ENCODE results near the gene SOCS2. TPM values are rescaled to one million over a fixed set of nuclear protein-coding genes. Genes with fewer than 3 reads are reported as not detected.

Gene SOCS2
- total RNA-seq, 4 donors from 2014 or later, result 45.5 to 213 (median 79.4) TPM

- no peaks in the 10 kb centered on the region for H3K9me3 ChIP-seq
- TF ChIP-seq CTCF (IDR thresholded peaks at IDR 0.05), result no peak
- no peak for TF ChIP-seq EP300 (IDR thresholded peaks at IDR 0.05; ENCODE audit: low read depth)
- no peak for TF ChIP-seq POLR2A (IDR thresholded peaks at IDR 0.05)
- no peak for TF ChIP-seq POLR2AphosphoS5 (IDR thresholded peaks at IDR 0.05)
- H3K36me3 ChIP-seq, result no peaks in the 10 kb centered on the region
- no peak overlapping the region for H3K27ac ChIP-seq
- H3K4me1 ChIP-seq, result no peaks in the 10 kb centered on the region
- in situ Hi-C loops (cut with MboI; ENCODE audit: low pct_ligation_motif_present in 1 of 4, low pct_unique_long_range_greater_than_20kb in 1 of 4, low sequenced_read_pairs in 3 of 4) (loop anchor here in 1 of 4 donors (10.0 kb wide), 1 partner anchor 162 kb away; no protein-coding TSS in a partner anchor), intact Hi-C loops (cut with DNase I; ENCODE audit: low total_unique reads) (no loop called here)
- 83 to 97% methylated on average over 2 to 8 of the region's 8 CpGs for WGBS, 2 donors (ENCODE audit: low coverage in 1 of 2)
- no peaks in the 10 kb centered on the region for H3K27me3 ChIP-seq
- DNase-seq, result no peak
- no peak overlapping the region for H3K4me3 ChIP-seq
Observed at GRCh38 chr12:93582351-93582750, 9.9 kb downstream of the SOCS2 start.

- intact Hi-C loops (cut with DNase I; ENCODE audit: low total_unique reads) (no loop called here), in situ Hi-C loops (cut with MboI; ENCODE audit: low pct_ligation_motif_present in 1 of 4, low pct_unique_long_range_greater_than_20kb in 1 of 4, low sequenced_read_pairs in 3 of 4) (loop anchor here in 1 of 4 donors (10.0 kb wide), 1 partner anchor 161 kb away; no protein-coding TSS in a partner anchor)
- TF ChIP-seq EP300 (IDR thresholded peaks at IDR 0.05; ENCODE audit: low read depth) (no peak), POLR2A (IDR thresholded peaks at IDR 0.05) (no peak)
- Histone ChIP-seq H3K4me3 (no peak overlapping the region), H3K27ac (no peak overlapping the region), H3K36me3 (no peaks in the 10 kb centered on the region), H3K27me3 (no peaks in the 10 kb centered on the region), H3K9me3 (no peaks in the 10 kb centered on the region), H3K4me1 (no peaks in the 10 kb centered on the region)
- WGBS, 2 donors (ENCODE audit: low coverage in 1 of 2), result 90 to 94% methylated on average over 2 to 5 of the region's 5 CpGs
- no peak for DNase-seq
Observed at GRCh38 chr12:93583627-93584392, 11.3 kb downstream of the SOCS2 start.

GRCh38 chr12:93585247-93585646 is 12.8 kb downstream of the SOCS2 start:
- Histone ChIP-seq H3K4me3 (no peak overlapping the region), H3K27ac (no peak overlapping the region), H3K9me3 (no peaks in the 10 kb centered on the region), H3K4me1 (no peaks in the 10 kb centered on the region), H3K27me3 (no peaks in the 10 kb centered on the region), H3K36me3 (no peaks in the 10 kb centered on the region)
- WGBS, 2 donors (ENCODE audit: low coverage in 1 of 2), result 83 to 85% methylated on average over 2 of the region's 2 CpGs
- intact Hi-C loops (cut with DNase I; ENCODE audit: low total_unique reads), result no loop called here
- DNase-seq, result no peak
- no peak for TF ChIP-seq CTCF (IDR thresholded peaks at IDR 0.05)
- TF ChIP-seq EP300 (IDR thresholded peaks at IDR 0.05; ENCODE audit: low read depth), result no peak
- no peak for TF ChIP-seq POLR2AphosphoS5 (IDR thresholded peaks at IDR 0.05)
- no peak for TF ChIP-seq POLR2A (IDR thresholded peaks at IDR 0.05)
- in situ Hi-C loops (cut with MboI; ENCODE audit: low pct_ligation_motif_present in 1 of 4, low pct_unique_long_range_greater_than_20kb in 1 of 4, low sequenced_read_pairs in 3 of 4), result loop anchor here in 1 of 4 donors (10.0 kb wide), 1 partner anchor 160 kb away; no protein-coding TSS in a partner anchor

- TF ChIP-seq CTCF (IDR thresholded peaks at IDR 0.05), result no peak
- TF ChIP-seq POLR2A (IDR thresholded peaks at IDR 0.05), result no peak
- no peak for TF ChIP-seq EP300 (IDR thresholded peaks at IDR 0.05; ENCODE audit: low read depth)
- no peak for TF ChIP-seq POLR2AphosphoS5 (IDR thresholded peaks at IDR 0.05)
- no peaks in the 10 kb centered on the region for H3K9me3 ChIP-seq
- no peak overlapping the region for H3K4me3 ChIP-seq
- intact Hi-C loops (cut with DNase I; ENCODE audit: low total_unique reads), result no loop called here
- H3K36me3 ChIP-seq, result no peaks in the 10 kb centered on the region
- WGBS, 2 donors (ENCODE audit: low coverage in 1 of 2), result 76 to 84% methylated on average over 4 to 5 of the region's 5 CpGs
- in situ Hi-C loops (cut with MboI; ENCODE audit: low pct_ligation_motif_present in 1 of 4, low pct_unique_long_range_greater_than_20kb in 1 of 4, low sequenced_read_pairs in 3 of 4), result loop anchor here in 1 of 4 donors (10.0 kb wide), 1 partner anchor 157 kb away; no protein-coding TSS in a partner anchor
- peaks cover under 1% of the 10 kb centered on the region for H3K27me3 ChIP-seq
- no peak overlapping the region for H3K27ac ChIP-seq
- DNase-seq, result no peak
- peaks cover 0 to 10% (median 0%) of the 10 kb centered on the region in 4 donors for H3K4me1 ChIP-seq
Observed at GRCh38 chr12:93587611-93588010, 15.1 kb downstream of the SOCS2 start.
